HG03095 (cell line): ENCODE results near the gene CSNK2A2.

Experiments
- ATAC-seq: cut with Tn5 transposase; IDR thresholded peaks from one replicate; pipeline ENCODE4 v1.9.1; 2021; ENCODE audit warnings: moderate library complexity; ENCODE audit not compliant: unreplicated experiment

Gene CSNK2A2

DNA sequence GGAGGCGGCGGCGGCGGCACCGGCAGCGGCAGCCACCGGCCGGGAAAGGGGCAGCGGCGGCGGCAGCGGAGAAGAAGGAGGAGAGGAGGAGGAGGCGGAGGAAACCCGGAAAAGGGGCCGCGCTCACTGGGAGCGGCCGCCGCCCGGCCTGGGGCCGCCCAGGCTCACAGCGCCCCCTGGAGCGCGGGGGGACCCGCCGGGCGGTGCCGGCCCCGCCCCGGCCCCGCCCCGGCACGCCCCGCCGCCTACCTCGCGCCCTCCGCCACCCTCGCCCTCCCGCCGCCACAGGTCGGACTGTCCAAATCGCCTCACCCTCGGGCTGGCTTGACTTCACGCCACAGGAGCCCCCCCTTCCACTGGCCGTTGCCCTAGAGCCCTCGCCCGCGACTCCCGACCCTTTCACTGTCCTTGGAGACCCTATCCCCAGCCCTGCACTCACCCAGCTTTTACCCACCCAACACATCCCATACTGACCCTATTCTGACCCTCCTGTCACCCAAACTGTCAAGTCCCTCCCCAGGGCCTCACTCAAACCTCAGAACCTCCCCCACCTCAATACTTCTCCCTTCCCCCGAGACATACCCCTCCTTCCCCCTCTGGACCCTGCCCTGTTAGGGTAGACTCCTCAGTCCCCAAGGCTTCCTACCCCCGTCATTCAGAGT, at the start of gene CSNK2A2:
Gene CSNK2A2 (minus strand): TSS at position 85 of the 662 bp plus-strand sequence. CDS start 370 bp downstream, outside the sequence.
- peak; percentile 87 for ATAC-seq

GRCh38 chr16:58243528-58244004, 45.7 kb upstream of the CSNK2A2 start:
- ATAC-seq: peak; percentile 96

- ATAC-seq: no peak
Observed at GRCh38 chr16:58236831-58237230, 38.9 kb upstream of the CSNK2A2 start.

GRCh38 chr16:58236231-58236690, 38.4 kb upstream of the CSNK2A2 start:
- ATAC-seq: peak; percentile 94

GRCh38 chr16:58235663-58236062, 37.8 kb upstream of the CSNK2A2 start:
- no peak for ATAC-seq

DNA sequence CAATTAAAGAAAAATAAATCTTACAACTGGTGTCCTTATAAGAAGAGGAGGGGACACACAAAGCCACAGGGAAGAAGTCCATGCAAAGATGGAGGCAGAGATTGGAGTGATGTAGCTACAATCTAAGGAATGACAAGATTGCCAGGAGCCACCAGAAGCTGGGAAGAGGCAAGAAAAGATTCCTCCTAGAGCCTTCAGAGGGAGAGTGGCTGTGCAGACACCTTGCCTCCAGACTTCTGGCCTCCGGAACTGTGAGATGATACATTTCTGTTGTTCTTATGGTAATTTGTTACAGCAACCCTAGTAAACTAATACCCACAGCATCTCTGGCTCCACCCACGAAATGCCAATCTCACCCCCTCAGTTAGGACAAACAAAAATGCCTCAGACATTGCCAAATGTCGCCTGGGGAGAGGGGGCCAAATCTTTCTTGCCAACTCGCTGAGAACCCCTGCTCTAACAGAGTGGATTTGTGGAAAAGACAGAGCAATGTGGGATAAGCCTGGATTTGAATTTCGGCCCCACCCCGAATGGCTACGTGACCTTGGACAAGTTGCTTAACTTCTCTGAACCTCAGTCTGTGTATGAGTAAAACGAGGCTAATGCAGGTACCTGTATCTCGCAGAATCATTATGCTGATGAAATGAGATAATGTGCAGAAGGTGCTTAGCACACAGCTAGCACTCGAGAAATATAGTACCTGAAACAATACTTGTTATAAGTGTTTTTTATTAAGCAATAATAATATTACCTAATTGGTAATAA, 37.1 kb upstream of the CSNK2A2 start:
- no peak for ATAC-seq

DNA sequence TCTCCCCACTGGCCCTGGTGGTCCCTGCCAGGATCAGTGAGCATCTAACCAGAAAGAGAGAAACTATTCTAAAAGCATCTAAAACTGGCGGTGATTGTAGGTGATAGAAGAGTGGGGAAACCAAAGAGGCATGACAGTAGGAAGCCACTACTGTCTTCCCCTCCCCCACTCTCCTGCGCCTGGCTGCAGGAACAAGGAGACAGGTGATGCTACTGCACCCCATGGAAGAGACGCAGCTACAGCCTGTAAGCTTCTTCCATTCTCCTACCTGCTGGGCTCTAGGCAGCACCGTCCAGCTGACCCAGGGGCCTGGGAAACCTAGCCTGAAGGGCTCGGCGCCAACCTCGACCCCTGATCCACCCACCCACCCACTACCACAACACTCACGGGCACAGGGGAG, 32.4 kb upstream of the CSNK2A2 start:
- ATAC-seq: no peak

DNA sequence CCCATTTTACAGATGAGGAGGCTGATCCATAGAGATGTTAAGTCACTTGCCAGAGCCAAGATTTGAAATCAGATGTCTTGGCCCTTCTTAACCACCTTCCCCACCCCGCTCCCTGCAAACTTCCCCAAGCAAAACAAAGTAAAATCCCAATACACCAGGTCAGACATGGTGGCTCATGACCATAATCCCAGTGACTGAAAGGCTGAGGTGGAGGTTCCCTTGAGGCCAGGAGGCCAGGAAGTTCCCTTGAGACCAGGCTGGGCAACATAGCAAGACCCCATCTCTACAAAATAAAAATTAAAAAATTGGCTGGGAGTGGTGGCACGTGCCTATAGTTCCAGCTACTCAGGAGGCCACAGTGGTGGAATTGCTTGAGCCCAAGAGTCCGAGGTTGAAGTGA, 28.9 kb upstream of the CSNK2A2 start:
- no peak for ATAC-seq

GRCh38 chr16:58225965-58226602, 28.2 kb upstream of the CSNK2A2 start:
- ATAC-seq: no peak

DNA sequence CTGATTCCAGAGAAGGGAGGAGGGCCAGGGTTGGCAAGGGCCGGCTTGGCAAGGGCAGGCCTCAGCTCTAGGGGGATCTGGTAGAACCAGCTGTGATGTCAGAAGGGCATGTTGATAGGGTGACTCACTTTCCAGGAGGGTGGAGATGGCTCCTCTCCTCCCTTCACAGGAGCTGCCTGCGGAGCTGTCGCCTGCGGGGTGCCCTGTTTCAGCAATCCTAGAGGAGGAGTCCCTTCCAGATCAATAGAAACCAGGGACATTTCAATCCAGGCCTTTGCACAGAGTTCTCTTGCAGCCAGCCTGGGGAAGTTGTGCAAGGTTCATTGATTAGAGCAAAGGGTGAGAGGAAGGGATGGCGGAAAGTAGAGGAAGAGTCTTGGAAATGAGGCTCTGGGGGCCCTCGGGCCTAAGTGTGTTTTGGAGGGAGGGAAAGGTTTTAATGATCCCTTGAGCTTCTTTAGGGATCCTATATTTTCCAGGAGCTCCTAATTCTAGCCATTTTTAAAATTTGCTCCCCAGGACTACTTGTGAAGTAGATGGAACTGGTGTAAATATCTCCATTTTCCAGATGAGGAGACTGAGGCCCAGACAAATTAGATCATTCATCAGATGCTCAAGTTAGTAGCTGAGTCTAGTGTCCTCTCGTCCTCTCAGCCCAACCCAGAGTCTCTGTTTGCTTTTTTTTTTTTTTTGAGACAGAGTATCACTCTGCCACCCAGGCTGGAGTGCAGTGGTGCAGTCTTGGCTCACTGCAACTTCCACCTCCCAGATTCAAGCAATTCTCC, 24.8 kb upstream of the CSNK2A2 start:
- ATAC-seq: no peak

GRCh38 chr16:58219432-58219831, 21.5 kb upstream of the CSNK2A2 start:
- no peak for ATAC-seq

GRCh38 chr16:58218786-58219185, 20.9 kb upstream of the CSNK2A2 start:
- ATAC-seq: no peak

DNA sequence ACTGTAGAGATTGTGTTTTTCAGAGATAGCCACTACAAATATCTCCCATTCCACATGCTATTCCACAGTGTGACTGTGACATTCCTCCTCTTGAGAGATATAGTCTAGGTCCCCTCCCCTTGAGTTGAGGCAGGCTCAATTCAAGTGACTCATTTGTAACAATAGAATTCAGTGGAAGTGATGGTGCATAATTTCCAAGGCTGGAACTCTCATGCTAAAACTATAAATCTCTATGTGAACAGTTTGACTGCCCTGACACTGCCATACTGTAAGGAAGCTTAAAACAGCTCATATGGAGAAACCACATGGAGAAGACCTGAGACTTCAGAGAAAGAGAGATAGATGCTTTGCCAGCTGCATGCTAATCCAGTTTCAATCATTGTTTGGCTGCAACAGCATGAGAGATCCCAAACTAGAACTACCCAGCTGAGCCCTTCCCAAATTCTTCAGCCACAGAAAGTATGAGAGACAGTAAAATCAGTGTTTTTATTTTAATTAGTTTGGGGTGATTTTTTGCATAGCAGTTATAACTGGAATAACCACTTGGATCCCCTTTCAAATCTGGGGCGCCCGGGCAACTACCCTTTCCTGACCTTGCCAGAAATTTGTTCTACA, 19.5 kb upstream of the CSNK2A2 start:
- no peak for ATAC-seq

DNA sequence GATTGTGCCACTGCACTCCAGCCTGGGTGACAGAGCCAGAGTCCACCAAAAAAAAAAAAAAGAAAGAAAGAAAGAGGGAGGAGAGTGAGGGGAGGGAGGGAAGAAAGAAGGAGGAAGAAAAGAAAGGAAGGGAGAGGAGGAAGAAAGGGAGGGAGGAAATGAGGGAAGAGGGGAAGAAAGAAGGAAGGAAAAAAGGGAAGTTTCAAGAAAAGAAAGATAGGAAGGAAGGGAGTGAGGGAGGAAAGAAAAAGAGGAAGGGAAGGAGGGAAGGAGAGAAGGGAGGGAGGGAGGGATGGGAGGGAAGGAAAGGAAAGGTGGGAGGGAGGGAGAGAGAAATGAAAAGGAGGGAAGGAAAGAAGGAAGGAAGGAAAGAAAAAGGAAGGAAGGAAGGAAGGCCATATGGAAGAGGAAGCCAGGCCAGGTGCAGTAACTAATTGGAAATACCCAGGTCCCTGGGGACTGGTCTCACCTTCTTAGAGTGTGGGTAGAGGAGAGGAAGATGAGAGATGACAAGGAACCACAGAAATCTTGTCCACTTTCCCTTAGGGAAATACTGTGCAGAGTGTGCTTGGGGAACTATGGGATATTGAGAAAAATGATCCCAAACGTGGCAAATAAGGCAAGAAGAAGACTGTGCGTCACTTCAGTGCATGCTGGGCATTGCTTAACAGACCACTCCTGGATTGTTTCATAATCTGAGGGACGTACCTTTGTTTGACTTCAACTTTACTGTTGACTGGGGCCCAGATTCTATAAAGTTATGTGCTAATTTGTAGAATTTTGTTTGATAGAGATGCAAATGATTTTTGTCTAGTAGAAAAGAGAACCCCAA, 15.1 kb upstream of the CSNK2A2 start:
- no peak for ATAC-seq

DNA sequence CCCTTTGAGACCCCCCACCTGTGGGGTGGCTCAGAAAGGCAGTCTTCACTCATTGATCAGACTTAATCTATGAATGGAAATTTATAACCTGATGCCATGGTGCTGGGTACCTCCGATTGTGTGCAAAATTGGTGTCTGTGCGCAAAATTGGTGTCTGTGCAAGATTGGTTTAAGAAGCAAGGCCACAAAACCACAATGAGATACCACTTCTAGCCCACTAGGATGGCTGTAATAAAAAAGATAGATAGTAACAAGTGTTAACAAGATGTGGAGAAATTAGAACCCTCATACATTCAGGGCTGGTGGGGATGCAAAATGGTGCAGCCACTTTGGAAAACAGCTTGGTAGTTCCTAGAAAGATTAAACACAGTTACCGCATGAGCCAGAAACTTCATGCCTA, 13.9 kb upstream of the CSNK2A2 start:
- ATAC-seq: no peak

- ATAC-seq: no peak
Observed at GRCh38 chr16:58211245-58211644, 13.3 kb upstream of the CSNK2A2 start.

DNA sequence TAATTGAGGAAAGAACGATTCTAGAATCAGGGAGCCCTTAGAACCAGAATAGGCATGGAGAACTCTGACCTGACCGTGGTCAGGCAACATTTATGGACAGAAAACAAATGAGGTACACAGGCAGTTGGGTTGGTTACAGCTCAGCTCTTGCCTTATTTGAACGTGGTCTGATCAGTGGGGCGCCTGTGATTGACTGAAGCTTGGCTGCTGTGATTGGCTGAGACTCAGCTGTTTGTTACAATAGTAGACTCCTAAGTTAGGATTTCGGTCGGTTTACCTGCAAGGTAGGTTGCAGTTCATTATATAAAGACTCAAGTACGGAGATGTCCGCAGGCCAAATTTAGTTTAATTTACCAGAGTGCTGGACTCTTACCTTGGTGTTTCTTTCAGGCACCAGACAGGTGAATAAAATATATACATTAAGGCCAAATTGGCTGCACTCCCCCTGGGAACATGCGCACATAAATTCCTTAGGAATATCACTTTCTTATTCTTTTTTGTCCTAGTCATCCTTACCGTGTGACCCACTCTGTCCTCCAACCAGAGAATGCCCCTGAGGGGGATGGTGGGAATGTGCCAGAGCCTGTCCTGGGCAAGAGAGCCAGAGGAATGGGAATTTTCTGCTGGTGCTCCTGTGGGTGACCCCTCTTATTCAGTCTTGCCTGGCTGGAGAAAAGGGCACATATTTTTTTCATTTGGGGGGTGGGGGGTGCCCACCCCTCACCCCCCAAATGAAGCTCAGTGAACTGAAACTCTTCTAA, 7.5 kb upstream of the CSNK2A2 start:
- no peak for ATAC-seq

- ATAC-seq: no peak
Observed at GRCh38 chr16:58201163-58201562, 3.3 kb upstream of the CSNK2A2 start.
